Smooth muscle cell (in vitro differentiated cells): Measurements from ENCODE around the gene ANO2. TPM values are rescaled to one million over a fixed set of nuclear protein-coding genes. Genes with fewer than 3 reads are reported as not detected.
"Not testable (repeated sequence)": the region's sequence is repeated elsewhere in the genome, so short reads cannot be mapped to it uniquely, and the experiment has no call there.

Experiments
- DNase-seq: peaks from one replicate; lab custom pipeline; 2025; ENCODE audit not compliant: unreplicated experiment; lab: John Stamatoyannopoulos, UW
- H2AFZ ChIP-seq: fragments of 200-600 bp; sonication (generic); 2 replicates; pipeline ENCODE4 v1.6.0; 2016; ENCODE audit warnings: antibody characterized with exemption, low read depth, mild to moderate bottlenecking
- H3F3A ChIP-seq: fragments of 200-600 bp; sonication (generic); 2 replicates; pipeline ENCODE4 v1.6.0; 2017; ENCODE audit warnings: antibody characterized with exemption, low read depth
- H3K27ac ChIP-seq: fragments of 200-600 bp; sonication (generic); 2 replicates; pipeline ENCODE4 v1.5.1; 2016; ENCODE audit warnings: low read depth, mild to moderate bottlenecking
- H3K27me3 ChIP-seq: fragments of 200-600 bp; sonication (generic); 2 replicates; pipeline ENCODE4 v1.6.1; 2016; ENCODE audit warnings: low read depth, mild to moderate bottlenecking
- H3K36me3 ChIP-seq: fragments of 200-600 bp; sonication (generic); 2 replicates; pipeline ENCODE4 v1.5.1; 2016; ENCODE audit warnings: low read depth
- H3K4me1 ChIP-seq: fragments of 200-600 bp; sonication (generic); 2 replicates; pipeline ENCODE4 v1.5.1; 2016; ENCODE audit warnings: low read depth
- H3K4me2 ChIP-seq: fragments of 200-600 bp; sonication (generic); 2 replicates; pipeline ENCODE4 v1.6.0; 2016; ENCODE audit warnings: mild to moderate bottlenecking
- H3K4me3 ChIP-seq: fragments of 200-600 bp; sonication (generic); 2 replicates; pipeline ENCODE4 v1.5.1; 2016; ENCODE audit warnings: mild to moderate bottlenecking
- H3K79me2 ChIP-seq: fragments of 200-600 bp; sonication (generic); 2 replicates; pipeline ENCODE4 v1.6.0; 2016; ENCODE audit warnings: low read depth, mild to moderate bottlenecking
- H3K9ac ChIP-seq: fragments of 200-600 bp; sonication (generic); 2 replicates; pipeline ENCODE4 v1.6.0; 2016; ENCODE audit warnings: low read depth
- H3K9me3 ChIP-seq: fragments of 200-600 bp; sonication (generic); replicated peaks from 2 replicates; pipeline ENCODE4 v1.5.1; 2016; ENCODE audit warnings: low read depth
- H4K20me1 ChIP-seq: fragments of 200-600 bp; sonication (generic); 2 replicates; pipeline ENCODE4 v1.6.0; 2016; ENCODE audit warnings: low read depth
- WGBS: methylation state at CpG from one replicate; pipeline ENCODE4 v1.1.7; 2016; ENCODE audit warnings: low lambda C conversion rate; 5-methylcytosine and 5-hydroxymethylcytosine counted together
- polyA plus RNA-seq: library from polyadenylated mRNA; unstranded; fragments of >200 nt; fragmentation: Nextera tagmentation; extraction: Ambion mirVana; gene quantifications from 2 replicates; pipeline ENCODE4 v1.2.1, GENCODE V29; 2016
- total RNA-seq: library from RNA; depleted of rRNA; stranded (reverse); fragments of >200 nt; gene quantifications from 2 replicates; pipeline ENCODE4 v1.2.3, GENCODE V29; 2014
- TF ChIP-seq, protein P1 (sequence below): fragments of 200-600 bp; sonication (generic); IDR thresholded peaks from 2 replicates; pipeline ENCODE4 v1.5.1; 2017; ENCODE audit warnings: borderline replicate concordance, mild to moderate bottlenecking, antibody characterized with exemption; ENCODE audit not compliant: insufficient read depth, poor library complexity, severe bottlenecking

The ANO2 gene
- total and polyA plus RNA-seq, 2 experiments from 2014 or later, result 0.18 TPM; not detected in 1

- H2AFZ ChIP-seq, result no peak overlapping the region
- no peak overlapping the region for H3K27ac ChIP-seq
- H3K4me1 ChIP-seq, result no peaks in the 10 kb centered on the region
- DNase-seq, result no peak
- WGBS, result 85% methylated on average over 3 of the region's 3 CpGs
- no peak overlapping the region for H3K4me3 ChIP-seq
- TF ChIP-seq, protein P1, sequence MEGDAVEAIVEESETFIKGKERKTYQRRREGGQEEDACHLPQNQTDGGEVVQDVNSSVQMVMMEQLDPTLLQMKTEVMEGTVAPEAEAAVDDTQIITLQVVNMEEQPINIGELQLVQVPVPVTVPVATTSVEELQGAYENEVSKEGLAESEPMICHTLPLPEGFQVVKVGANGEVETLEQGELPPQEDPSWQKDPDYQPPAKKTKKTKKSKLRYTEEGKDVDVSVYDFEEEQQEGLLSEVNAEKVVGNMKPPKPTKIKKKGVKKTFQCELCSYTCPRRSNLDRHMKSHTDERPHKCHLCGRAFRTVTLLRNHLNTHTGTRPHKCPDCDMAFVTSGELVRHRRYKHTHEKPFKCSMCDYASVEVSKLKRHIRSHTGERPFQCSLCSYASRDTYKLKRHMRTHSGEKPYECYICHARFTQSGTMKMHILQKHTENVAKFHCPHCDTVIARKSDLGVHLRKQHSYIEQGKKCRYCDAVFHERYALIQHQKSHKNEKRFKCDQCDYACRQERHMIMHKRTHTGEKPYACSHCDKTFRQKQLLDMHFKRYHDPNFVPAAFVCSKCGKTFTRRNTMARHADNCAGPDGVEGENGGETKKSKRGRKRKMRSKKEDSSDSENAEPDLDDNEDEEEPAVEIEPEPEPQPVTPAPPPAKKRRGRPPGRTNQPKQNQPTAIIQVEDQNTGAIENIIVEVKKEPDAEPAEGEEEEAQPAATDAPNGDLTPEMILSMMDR, result no peak
- H3K4me2 ChIP-seq, result no peak overlapping the region
- H3K79me2 ChIP-seq, result no peaks in the 10 kb centered on the region
- peaks cover 16% of the 10 kb centered on the region for H3K27me3 ChIP-seq
- no peaks in the 10 kb centered on the region for H4K20me1 ChIP-seq
- H3K9ac ChIP-seq, result no peak overlapping the region
- H3F3A ChIP-seq, result no peaks in the 10 kb centered on the region
- H3K36me3 ChIP-seq, result no peaks in the 10 kb centered on the region
- H3K9me3 ChIP-seq, result no peaks in the 10 kb centered on the region
These were observed 259.1 kb downstream of the ANO2 start for GRCh38 chr12:5685935-5686334.

GRCh38 chr12:5684989-5685388, 260.1 kb downstream of the ANO2 start:
- Histone ChIP-seq H3K4me2 (no peak overlapping the region), H3K4me1 (no peaks in the 10 kb centered on the region), H3K79me2 (no peaks in the 10 kb centered on the region), H3K27me3 (peaks cover 16% of the 10 kb centered on the region), H3K9ac (no peak overlapping the region), H3K27ac (no peak overlapping the region), H3K9me3 (no peaks in the 10 kb centered on the region), H3F3A (no peaks in the 10 kb centered on the region), H2AFZ (no peak overlapping the region), H4K20me1 (no peaks in the 10 kb centered on the region), H3K4me3 (no peak overlapping the region), H3K36me3 (no peaks in the 10 kb centered on the region)
- DNase-seq, result no peak
- WGBS, result 80% methylated on average over 2 of the region's 2 CpGs
- TF ChIP-seq, protein P1, result no peak

- Histone ChIP-seq H3K36me3 (no peaks in the 10 kb centered on the region), H3F3A (no peaks in the 10 kb centered on the region), H3K9ac (no peak overlapping the region), H3K79me2 (no peaks in the 10 kb centered on the region), H4K20me1 (no peaks in the 10 kb centered on the region), H3K9me3 (no peaks in the 10 kb centered on the region), H3K4me3 (no peak overlapping the region), H3K4me1 (no peaks in the 10 kb centered on the region), H3K27me3 (peaks cover 20% of the 10 kb centered on the region), H2AFZ (no peak overlapping the region), H3K4me2 (no peak overlapping the region), H3K27ac (no peak overlapping the region)
- no peak for DNase-seq
- TF ChIP-seq, protein P1, result no peak
- 83% methylated on average over 3 of the region's 3 CpGs for WGBS
These were observed 262.5 kb downstream of the ANO2 start for GRCh38 chr12:5682581-5682980.

DNA sequence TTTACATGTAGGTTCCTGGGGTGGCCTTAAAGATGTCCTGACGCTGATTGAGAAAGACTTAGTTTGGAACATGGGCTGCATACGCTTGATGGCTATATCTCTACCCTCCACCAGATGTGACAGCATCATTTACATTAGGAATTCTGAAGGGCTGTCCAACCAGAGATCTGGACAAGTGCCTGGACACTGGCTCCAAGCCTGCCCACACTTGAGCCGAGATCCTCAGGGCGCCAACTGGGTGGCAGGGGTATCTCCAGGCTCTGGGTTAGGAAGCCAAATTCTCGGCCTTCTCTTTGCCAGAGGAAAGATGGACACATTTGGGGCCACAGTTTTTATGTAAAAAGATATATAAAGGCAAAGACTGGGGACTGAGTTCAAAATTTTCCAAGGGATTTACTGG, 266.9 kb downstream of the ANO2 start:
- Histone ChIP-seq H2AFZ (no peak overlapping the region), H3K9ac (no peak overlapping the region), H3K36me3 (no peaks in the 10 kb centered on the region), H3F3A (no peaks in the 10 kb centered on the region), H3K4me2 (no peak overlapping the region), H3K27me3 (peaks cover 15% of the 10 kb centered on the region), H3K9me3 (no peaks in the 10 kb centered on the region), H3K27ac (no peak overlapping the region), H3K4me3 (no peak overlapping the region), H3K4me1 (no peaks in the 10 kb centered on the region), H3K79me2 (no peaks in the 10 kb centered on the region), H4K20me1 (no peaks in the 10 kb centered on the region)
- TF ChIP-seq, protein P1, result no peak
- WGBS, result 72% methylated on average over 5 of the region's 5 CpGs
- no peak for DNase-seq

- H3K9ac ChIP-seq, H3K4me3 ChIP-seq, H4K20me1 ChIP-seq, H3F3A ChIP-seq, H3K27me3 ChIP-seq, H3K36me3 ChIP-seq, H3K4me2 ChIP-seq, H2AFZ ChIP-seq, H3K27ac ChIP-seq, H3K79me2 ChIP-seq, H3K4me1 ChIP-seq, DNase-seq, H3K9me3 ChIP-seq: not testable (repeated sequence)
- 90% methylated on average over 1 of the region's 1 CpG for WGBS
These were observed 275.4 kb downstream of the ANO2 start for GRCh38 chr12:5669624-5670023.
